ENCODE data around the gene ISM1.

ISM1 gene

DNA sequence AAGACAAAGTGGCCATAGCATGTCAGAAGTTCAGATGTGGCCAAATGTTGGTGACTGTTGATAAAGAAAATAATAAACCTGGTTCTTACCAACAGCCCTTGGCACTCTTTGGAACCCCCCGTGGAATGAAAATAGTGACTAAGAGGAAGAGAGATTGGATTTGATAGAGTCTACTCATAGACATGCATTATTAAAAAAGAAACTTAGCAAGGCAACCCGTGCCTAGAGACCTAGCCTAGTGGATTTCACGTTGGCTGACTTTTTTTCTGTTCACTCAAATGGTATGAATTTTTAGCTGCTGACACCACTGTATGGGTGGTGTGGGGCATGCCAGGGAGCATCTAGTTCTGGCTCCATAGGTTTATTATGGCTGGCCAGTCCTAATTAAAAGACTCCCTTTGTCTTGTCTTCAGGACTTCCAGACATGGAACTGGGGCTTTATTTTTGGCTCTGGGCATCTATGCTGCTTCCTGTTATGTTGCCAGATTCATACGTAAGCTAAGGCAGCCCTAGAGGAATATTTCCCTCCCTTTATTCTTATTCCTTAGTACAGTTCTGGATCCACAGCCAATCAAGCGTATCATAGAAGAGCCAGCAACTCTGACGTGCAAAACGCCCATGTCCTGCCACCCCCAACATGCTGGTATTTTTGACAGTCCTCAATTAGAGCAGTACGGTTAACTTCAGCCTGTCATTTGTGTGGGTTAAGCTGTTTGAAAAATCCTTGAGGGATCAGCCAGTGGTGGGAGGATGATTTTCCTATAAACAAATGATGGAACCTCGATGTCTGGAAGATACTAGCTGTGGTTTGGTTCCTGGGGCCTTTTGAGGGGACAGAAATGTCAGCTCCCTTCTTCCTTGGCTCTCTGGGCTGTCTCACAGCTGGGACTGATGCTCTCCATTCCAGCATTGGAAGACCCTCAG lies 127.5 kb downstream of the ISM1 start:
- no peak for DNase-seq (ENCODE audit: low read depth in 2 of 2)

DNA sequence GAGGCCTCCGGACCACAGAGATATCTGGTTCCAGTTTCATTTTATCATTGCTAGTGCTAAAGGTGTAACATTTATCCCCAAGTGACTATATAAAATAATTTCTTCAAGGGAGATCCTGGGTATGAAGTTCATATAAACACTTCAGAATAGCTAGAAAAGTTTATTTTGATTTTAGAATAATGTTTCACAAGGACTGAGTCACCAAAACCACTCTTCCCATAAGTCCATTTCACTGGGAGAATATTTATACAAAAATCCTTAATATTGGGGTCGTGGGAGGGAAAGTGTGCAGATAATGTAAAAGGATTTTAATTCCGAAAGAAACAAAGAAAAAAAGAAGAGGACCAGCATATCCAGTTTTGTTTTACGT lies 128.1 kb downstream of the ISM1 start:
- DNase-seq (ENCODE audit: low read depth in 2 of 2): no peak
